Left lobe of liver (tissue), 2 donors: ENCODE results near the gene DCLK3. TPM values are rescaled to one million over a fixed set of nuclear protein-coding genes. Genes with fewer than 3 reads are reported as not detected.

Source experiments
- ATAC-seq: fragments of 200-7000 bp; cut with Tn5 transposase; one replicate; pipeline ENCODE4 v1.9.1; 2020; ENCODE audit warnings: mild to moderate bottlenecking, moderate library complexity
- DNase-seq: peaks from one replicate; pipeline ENCODE4 v3.0.0-alpha.2; 2020; ENCODE audit warnings: low spot score
- total RNA-seq: library from RNA; stranded (reverse); gene quantifications from one replicate; pipeline ENCODE4 v1.2.1, GENCODE V29; 2021
- donor health status: DM: no; HTN: no; CAD: no; lungs with moderate emphysema.
- donor health status: DM: no; HTN: yes; CAD: no.

The DCLK3 gene, protein sequence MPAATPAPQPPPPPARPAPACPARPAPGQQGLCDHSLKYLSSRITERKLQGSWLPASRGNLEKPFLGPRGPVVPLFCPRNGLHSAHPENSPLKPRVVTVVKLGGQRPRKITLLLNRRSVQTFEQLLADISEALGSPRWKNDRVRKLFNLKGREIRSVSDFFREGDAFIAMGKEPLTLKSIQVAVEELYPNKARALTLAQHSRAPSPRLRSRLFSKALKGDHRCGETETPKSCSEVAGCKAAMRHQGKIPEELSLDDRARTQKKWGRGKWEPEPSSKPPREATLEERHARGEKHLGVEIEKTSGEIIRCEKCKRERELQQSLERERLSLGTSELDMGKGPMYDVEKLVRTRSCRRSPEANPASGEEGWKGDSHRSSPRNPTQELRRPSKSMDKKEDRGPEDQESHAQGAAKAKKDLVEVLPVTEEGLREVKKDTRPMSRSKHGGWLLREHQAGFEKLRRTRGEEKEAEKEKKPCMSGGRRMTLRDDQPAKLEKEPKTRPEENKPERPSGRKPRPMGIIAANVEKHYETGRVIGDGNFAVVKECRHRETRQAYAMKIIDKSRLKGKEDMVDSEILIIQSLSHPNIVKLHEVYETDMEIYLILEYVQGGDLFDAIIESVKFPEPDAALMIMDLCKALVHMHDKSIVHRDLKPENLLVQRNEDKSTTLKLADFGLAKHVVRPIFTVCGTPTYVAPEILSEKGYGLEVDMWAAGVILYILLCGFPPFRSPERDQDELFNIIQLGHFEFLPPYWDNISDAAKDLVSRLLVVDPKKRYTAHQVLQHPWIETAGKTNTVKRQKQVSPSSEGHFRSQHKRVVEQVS
- 0.05 TPM for total RNA-seq

- ATAC-seq (peak; percentile 23), DNase-seq (no peak)
These were observed at the start of gene DCLK3 for GRCh38 chr3:36763850-36764703. TSS of gene DCLK3 (minus strand) at chr3:36764553. CDS start at chr3:36764263, 290 bp downstream.

GRCh38 chr3:36813305-36813704 is 49.0 kb upstream of the DCLK3 start:
- ATAC-seq = no peak
- DNase-seq = no peak

DNA sequence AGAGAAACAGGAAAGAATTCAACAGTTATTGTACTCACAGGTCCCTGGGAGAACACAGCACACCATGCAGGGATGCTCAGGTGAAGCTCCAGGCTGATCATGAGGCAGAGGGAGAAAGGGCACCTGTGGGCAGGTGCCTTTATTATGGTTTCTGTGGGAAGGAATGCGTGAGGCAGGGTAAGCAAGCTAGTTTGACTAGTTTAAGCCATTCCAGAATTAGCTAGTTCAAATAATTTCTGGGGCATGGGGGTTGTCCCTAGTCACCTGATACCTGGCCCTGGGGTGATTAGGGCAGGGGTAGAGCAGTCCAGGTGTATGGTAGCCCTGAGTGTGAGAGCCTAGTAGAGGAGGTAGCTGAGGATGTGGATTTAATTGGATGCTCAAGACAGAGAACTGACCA is 47.9 kb upstream of the DCLK3 start:
- DNase-seq = no peak
- no peak for ATAC-seq

GRCh38 chr3:36811768-36812167 is 47.4 kb upstream of the DCLK3 start:
- DNase-seq = no peak
- ATAC-seq = no peak

GRCh38 chr3:36804295-36805055 is 40.1 kb upstream of the DCLK3 start:
- ATAC-seq = no peak
- no peak for DNase-seq

DNA sequence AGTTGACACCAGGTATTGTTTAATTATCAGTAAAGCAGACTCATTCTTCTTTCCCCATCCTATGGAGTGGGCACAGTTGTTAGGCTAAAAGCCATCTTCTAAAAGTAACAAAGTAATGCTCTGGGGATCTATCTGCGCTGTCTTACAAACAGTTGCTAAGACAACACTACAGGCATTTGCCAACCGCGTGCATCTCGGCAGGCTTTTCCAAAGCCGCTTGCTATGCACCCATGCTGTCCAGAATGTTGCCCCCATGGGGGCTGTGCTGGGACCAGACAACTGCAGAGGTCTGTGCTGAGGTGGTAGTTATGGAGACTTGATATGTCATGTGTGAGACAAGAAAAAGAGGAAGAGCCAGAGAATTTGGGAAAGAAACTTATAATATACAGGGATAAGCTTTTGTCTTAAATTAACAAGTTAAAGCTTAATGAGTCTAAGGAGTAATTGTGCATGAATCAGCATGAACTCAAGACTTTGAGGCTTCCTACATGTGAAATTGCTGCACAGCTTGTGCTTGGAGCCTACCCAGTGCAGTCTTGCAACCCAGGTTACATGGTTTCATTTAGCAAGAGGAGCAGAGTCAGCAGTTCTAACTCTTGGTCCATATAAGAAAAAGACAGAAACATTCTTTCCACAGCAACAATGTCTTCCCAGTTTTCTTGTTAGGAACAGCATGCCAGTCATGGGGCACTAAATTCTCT is 38.9 kb upstream of the DCLK3 start:
- no peak for DNase-seq
- no peak for ATAC-seq

DNA sequence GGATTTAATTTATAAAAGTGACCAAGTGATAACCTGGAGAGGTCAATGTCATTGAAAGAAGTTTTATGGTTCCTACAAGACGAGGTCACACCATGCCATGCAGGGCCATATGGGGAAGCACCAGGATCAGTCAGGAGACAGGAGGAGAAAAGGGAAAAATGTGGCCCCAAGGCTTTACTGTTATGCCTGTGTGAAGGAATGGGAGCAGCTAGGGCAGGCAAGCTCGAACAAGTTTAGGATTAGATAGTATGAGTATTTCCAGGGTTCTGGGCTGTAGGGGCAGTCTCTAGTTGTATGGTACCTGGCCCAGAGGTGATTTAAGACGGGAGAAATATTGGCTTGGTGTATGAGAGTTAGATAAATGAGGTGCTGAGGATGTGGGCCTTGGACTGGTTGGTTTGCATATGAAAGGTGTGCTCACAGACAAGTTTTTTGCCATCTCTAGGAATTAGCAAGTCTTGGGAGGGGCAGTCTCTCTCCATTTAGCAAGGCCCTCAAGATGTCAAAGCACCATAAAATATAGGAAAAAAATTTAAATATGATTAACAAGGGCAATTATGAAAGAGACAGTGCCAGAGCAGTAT is 36.3 kb upstream of the DCLK3 start:
- DNase-seq (no peak), ATAC-seq (no peak)

- no peak for DNase-seq
These were observed 32.5 kb upstream of the DCLK3 start for GRCh38 chr3:36796881-36797280.

DNA sequence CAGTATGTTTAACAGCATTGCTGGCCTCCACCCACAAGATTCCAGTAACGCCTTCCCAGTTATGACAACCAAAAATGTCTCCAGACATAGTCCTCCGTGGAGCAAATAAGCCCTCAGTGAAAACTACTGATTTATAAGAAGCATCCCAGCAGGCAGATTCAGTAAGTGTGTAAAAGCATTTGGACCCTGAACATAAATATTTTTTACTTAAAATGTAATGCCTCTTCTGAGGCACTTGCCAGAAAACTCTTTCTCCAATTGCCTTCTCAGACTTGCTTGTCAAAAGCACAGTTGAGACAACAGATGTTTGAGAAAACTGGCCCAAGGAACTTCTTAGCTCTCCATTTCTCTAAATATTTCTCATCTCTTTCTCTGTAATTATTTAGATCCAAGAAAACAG is 31.8 kb upstream of the DCLK3 start:
- DNase-seq (no peak), ATAC-seq (no peak)

More at GRCh38 chr3:36796881-36797280, 32.5 kb upstream of the DCLK3 start:
- ATAC-seq = no peak

DNA sequence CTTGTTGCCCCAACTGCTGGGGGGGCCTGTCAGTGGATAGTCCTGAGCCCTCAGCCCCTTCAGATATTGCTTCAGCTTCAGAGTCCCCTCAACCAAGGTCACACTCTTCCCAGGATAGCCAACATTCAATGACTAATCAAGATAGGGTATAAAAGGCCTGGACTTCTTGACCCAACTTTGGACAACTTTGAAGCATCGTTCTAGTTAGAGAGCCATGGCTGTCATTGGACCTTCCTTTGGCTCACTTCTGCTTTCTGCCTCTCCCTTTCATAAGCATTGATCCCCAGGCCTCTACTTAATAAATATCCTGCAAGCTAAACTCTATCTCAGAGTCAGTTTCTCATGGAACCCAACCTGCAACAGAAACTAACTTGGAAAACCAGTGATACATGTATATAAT is 31.3 kb upstream of the DCLK3 start:
- no peak for ATAC-seq
- no peak for DNase-seq

DNA sequence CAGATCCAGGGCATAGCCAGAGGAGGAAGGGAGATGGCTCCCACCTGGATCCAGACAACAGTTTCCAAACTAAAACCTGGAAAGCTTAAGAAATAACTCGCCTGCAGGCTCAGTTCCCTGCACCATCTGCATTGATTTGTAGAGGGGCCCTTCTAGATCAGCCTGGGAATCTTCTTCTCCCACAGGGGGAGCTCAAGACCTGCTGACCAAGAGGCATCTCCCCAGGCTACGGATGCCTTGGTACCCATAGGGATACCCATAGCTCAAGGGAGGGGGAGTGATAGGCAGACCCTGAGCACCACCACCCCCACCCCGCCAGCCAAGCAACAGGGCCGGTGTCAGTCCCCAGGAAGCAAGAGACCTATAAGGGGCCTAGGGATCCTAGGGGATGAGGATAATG is 28.0 kb upstream of the DCLK3 start:
- DNase-seq = no peak
- ATAC-seq = no peak

- ATAC-seq (no peak), DNase-seq (no peak)
These were observed 26.4 kb upstream of the DCLK3 start for GRCh38 chr3:36790765-36791164.

DNA sequence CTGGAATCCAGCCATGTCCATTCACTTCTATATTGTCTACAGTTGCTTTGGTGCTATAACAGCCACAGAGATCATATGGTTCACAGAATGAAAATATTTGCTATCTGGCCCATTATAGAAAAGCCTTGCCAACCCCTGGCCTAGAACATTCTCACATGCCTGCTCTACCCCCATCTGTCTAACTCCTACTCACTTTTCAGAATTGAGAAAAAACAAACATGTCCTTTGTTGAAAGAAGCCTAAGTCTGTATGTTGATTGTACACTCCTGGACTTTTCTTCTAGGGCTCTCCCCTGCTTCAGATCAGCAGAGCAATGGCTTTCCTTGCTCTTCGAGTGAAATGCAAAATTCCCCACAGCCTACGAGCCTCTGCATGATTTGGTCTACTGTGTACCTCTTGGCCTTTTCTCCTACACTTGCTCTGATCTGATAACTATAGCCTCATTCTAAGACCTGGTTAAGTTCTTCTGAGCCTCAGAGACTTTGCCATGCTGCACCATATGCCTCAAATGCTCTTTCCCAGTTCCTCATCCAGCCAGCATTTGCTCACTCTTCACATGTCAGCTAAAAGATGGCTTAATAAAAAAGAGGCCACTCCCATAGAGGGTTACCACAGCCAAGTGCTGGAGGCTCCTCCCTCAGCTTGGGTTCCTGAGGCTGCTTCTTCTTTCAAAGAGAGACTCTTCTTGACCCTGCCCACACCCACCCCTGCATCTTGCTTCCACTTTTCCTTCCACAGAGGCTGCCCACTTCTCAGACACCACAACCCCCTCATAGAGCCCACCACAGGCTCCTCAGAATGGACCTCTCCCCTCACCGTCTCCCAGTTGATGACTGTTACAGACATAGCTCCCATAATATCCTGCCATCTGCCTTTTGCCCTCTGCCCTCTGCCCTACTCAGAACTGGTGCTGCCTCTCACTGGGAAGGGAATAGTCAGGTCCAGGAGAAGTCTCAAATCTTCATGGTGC is 22.9 kb upstream of the DCLK3 start:
- ATAC-seq (peak; percentile 64), DNase-seq (no peak)

DNA sequence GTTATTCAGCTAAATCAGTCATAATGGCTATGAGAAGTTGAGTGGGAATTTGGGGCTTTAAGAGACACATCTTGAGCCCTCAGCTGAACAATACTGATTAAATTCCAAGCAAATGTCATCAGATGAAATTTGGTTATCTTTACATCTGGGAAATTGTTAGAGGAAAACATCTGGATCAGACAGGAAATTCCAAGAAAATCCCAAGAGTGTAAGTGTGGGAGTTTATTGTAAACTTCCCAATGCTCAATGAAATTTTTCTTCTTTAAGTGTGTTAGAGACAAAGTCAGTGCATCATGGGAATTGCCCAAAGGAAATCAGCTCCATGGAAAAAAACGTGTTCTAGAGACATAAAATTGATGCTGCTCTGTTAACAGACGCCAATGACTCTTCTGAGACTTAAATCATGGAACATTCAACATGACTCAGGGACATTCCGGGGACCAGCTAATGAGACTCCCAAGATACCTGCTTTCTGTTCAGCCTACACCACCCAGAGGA is 19.8 kb upstream of the DCLK3 start:
- ATAC-seq = no peak
- no peak for DNase-seq

GRCh38 chr3:36777424-36778218 is 13.3 kb upstream of the DCLK3 start:
- ATAC-seq = no peak
- no peak for DNase-seq

- no peak for ATAC-seq
- no peak for DNase-seq
These were observed 12.1 kb upstream of the DCLK3 start for GRCh38 chr3:36776436-36776835.

GRCh38 chr3:36774052-36774451 is 9.7 kb upstream of the DCLK3 start:
- ATAC-seq (no peak), DNase-seq (no peak)
